NCI-H2196 treated with DMSO at 0.1 percent for 48 hours (cell line): ENCODE measurements around the gene KRT3.

Source experiments
- DNase-seq: peaks from one replicate; lab custom pipeline; 2025; ENCODE audit not compliant: unreplicated experiment; lab: John Stamatoyannopoulos, UW

The KRT3 gene

DNA sequence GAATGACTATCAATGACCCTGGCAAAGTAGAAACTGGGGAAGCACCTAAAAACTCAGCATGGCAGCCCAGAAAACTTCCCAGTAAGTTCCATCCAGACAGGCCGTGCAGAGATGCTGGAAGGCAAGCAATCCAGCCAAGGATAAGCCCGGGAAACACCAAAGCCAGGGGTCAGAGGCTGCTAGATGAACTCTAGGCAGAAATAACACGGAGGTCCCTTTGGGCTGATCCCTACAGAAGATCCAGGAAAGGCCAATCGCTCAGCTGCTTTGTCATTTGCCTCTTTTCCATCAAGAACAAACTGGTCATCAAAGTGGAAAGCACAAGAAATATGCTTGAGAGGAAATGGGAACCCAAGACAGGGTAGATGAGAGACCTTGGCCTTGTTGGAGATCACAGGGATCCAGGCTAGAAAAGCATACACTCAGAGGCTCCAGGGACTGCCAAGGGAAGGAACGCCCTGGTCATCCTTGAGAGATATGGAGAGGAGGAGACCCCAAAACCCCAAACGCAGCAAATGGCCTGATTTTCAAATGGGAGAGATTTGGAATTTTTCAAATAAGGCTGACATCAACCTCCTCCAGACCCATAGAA lies 31.7 kb upstream of the KRT3 start:
- DNase-seq: no peak

DNA sequence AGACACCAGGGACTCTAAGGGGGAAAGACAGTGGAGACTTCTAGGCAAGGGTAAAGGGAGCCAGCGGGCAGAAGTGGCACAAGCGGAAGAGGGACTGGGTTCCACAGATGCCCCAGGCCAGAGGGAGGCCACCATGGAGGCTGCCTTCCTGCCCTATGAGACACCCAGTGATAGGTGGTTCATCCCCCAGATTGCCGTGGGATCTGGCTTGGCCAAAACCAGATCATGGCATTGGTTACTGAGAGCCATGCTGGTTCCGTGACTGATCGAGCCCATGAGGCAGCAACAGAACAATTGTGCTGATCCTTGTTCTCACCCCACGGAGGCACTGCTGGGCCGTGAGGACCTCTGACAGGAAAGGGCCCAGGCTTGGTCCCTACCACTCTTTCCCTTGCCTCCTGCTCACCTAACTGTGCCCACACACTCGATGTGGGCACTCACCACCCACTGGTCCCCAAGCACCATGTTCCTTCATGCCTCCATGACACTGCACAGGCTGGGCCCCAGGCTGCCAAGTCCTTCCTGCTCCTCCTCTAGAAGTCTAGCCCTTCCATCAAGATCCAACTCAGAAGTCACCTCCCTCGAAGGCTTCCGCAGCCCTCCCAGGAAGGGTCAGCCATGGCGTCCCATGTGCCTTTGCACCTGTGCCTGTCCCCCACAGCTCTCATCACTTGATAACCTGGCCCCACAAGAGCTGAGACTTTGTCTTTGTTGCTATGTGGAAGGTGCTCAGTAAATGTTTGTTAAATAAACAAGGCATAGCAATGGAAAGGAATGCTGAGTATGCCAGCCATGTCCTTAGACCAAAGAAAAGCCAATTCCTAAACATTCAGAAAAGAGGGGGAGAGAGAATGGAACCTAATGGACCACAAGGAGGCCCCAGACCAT lies 30.9 kb upstream of the KRT3 start:
- DNase-seq: no peak

DNA sequence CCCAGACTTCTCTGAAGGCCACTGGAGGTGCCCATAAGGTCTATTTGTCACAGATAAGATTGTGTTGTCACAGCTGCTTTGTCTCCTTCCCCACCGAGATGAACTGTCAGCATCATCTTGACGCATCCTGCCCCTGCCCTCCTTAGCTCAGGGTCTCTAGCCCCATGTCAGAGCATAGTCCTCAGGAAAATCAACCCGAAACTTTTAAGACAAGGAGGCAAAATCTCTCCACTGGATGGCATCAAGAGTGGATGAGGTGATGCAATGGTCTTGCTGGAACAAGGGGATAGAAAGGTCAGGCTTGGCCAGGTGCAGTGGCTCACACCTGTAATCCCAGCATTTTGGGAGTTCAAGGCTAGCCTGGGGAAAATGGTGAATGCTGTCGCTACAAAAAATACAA lies 30.0 kb upstream of the KRT3 start:
- DNase-seq: no peak

DNA sequence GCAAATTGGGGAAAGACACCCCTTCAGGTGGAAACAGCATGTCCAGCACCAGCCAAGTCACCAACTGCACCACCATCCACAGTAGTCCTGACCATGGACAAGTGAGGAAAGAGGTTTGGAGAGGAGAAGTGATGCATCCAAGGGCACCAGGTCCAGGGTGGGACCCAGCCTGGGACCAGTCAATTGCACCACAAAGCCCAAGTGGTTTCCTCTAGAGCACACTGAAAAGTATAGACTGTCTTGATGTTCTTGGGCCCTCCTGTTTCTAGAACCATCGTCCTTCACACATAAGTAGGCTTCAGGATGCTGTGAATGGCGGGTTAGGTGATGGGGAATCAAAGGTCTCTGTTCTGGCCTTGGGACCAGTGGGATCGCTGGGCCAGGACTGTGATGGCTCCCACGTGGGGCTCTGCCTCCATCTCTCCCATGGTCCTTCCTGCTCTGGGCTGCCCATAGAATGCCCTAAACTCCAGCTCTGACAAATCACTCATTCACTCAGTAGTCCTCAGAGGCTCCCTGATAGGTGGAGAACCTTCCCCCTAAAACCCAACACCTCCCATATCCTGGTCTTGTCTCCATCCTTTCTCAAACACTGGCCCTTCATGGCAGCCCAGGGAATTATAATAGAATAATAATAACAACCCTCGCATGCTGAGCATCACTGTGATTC lies 29.0 kb upstream of the KRT3 start:
- no peak for DNase-seq

DNA sequence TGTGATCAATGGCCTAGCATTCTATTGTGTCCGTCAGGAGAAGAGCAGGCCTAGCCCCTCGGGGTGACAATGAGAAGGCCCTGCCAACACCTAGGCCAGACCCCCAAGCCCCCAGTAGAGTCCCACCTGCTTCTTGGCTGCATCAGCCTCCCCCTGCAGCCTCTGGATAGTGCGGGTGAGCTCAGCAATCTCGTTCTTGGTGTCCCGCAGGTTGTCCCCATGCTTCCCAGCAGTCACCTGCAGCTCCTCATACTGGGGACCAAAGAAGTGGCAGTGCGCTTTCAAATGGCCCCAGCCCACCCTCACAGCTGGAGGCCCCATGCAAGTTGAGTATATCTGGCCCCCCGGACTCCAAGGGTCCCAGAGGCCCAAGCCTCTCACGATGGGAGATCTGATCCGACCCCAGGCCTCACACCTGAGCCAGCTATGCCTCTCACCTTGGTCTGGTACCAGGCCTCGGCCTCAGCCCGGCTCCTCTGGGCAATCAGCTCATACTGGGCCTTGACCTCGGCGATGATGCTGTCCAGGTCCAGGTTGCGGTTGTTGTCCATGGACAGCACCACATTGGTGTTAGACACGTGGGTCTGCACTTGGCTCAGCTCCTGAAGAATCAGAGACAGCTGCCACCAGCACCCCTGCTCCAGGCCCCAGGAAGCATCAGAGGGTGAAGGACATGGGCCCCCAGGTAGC lies 28.0 kb upstream of the KRT3 start:
- no peak for DNase-seq

DNA sequence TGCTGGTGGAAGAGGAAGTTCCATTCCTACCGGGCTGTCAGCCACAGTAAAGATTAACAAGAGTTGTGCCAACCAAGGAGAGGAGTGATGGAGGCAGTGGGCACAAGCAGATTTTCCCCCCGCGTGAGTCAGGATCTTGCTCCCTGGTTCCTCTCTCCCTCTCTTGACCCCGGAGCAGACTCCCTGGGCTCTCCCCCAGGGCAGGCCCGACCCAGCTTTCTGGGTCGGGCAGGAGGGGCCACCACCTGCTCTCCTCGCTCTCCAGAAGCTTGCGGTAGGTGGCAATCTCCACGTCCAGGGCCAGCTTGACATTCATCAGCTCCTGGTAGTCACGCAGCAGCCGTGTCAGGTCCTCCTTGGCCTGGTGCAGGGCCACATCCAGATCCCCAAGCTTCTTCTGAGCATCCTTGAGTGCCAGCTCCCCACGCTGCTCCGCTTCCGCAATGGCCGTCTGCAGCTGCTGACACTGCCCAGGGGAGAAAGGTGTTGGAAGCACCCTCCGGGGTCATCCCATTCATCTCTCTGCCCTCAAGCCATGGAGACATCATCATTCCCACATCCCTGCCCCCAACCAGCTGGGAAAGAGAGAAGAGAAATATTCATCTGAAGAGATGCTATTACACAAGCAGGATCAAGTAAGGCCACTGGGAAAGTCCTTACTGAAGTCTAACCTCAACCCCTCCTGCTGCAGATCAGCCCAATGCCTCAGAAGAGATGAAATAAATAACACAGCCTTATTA lies 27.0 kb upstream of the KRT3 start:
- DNase-seq: no peak

DNA sequence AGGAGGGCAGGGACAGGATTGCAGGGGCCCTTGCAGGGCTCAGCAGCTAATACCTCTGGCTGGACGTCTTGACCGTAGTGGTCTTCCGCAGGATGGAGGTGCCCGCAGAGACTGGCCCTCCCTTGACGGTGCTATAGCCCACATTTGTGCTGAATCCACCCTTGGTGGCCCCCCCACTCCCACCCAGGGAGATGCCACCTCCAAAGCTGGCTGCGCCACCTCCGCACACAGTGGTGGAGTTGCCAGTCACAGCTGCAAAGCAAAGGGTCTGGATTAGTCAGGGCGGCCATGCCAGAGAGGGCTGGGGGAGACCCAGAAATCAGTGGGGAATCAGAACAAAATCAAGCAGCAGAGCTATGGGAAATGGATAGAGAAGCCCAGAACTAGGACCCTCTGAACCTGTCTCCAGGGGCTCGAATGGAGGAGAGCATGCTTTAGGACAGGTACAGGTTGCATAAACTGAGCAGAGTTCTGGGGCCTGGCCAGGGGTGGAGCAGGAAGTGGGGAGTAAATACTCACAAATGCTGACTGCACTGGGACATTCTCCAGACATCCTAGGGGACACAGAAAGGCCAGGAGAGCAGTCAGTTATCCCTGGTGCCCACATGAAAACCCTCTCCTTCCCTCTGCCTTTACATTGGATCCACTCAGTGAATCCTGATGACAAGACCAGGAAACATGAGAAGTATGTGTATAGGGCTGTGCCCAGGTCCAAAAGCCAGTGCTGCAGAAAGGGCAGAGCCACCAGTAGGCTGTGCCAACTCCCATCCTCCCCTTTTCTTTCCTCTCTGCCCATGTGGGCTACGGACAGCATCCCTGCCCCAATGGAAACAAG lies 26.1 kb upstream of the KRT3 start:
- no peak for DNase-seq

DNA sequence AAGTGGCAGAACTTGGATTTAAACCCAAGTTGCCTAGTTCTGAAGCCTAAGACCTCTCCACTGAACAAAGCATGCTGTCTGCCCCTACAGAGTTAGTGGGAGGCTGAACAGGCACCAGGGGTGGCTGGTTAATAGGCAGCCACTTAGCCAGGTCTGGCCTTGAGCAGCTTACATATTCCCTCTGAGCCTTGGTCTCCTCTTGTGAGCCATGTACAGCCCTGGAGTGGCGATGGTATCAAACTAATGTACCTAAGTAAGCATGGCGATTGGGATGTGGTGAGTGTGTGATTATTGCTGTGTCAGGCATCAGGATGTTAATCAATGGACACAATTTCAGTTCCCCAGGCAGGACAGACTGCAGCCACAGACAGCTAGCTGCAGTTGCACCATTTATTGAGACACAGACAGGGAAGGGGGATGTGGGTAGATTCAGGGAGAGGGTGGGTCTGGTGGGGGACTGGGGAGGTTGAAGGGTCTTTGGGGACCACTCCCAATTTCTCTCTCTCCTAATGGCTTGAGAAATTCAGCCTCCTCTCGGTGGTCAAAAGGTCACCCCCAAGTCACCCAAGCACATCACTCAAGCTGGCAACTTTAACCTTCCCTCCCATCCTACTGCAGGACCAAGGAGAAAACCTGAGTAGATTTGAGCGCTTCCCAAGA lies 25.3 kb upstream of the KRT3 start:
- no peak for DNase-seq

DNA sequence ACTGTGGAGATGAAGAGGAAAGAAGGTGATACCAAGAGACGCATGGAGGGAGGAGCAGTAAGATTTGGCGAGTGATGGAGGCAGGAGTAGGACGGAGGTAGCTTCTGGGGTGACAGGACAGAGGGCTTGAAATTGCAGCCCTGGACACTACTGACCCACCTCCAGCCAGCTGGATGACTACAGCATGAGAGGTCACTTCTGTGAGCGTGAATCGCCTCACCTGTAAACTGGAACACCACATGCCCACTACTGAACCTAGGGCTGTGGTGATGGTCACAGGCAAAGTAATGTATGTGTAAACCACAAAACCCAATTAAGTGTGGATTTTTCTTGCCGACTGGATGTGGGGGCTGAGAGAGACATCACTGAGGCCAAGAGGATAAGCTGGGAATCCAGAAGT lies 24.6 kb upstream of the KRT3 start:
- DNase-seq: no peak

DNA sequence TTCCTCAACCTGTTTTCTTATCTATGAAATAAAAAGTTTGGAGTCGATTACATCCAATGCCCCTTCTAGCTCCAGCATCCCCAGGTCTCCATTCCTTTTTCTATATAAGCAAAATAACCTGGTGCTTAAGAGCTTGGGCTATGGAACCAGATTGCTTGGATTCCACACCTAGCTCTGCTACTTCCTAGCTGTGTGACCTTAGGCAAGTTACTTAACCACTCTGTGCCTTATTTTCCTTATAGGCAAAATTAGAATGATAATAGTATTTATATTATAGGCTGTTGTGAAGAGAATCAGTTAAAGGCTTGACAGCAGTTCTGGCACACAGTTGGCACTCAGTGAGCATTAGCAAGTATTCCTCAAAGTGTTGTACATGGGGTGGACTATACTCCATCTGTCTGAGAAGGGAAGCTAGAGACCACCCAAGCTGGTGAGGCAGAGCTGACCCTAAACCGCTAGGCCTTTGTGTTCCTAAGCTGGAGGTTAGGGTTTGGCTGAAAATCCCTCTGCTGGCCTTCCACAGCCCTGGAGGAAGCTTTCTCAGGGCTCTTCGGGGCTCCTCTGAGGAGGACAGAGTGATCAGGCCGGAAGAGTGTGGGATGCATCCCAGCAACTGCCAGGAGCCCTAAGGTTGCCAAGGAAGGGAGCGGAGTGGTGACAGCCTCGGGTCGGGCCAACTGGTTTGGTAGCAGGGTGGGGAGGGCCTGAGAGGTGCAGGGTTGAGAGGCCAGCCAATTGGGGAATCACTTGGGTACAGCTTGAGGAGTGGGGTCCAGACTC lies 24.0 kb upstream of the KRT3 start:
- no peak for DNase-seq

DNA sequence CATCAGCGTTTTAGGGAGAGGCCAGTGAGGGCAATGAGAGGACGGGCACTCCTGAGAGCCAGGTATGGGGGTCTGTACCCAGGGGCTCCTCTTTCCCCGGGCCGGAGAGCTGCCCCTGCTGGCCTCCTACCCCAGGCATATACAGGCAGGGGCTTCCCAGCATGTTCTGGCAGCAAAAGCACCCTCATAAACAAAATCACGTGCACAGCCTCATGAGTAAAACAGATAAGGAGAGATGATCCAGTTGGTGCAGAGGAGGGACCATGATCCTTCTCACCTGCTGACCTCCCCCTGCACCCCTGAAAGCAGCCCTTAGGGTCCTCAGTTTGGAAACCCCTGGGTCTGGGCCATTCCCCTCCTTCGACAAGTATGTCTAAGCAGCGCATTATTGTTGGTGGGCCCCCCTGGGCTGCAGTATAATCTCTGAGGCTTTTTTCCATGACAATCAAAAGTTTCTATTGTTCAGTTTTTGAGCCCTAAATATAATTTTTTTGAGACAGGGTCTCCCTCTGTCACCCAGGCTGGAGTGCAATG lies 23.0 kb upstream of the KRT3 start:
- DNase-seq: no peak

DNA sequence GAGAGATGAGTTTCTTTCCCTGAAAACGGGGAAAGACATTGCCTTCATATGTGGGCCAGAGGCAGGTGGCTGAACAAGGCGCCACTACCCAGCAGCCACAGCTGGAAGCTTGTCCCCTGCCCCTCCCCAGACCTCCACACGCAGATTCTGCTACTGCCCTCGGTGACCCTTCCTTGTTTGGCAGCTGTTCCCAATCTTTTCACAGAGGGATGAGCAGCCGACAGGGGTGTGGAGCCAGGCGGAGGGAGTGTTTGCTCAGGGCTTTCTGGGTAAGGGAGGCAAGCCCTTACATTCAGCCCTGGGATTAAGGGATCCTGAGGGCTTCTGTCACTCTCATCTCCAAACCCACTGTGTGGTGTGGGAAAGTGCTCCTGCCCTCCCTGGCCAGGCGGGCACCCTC lies 22.5 kb upstream of the KRT3 start:
- DNase-seq: no peak

DNA sequence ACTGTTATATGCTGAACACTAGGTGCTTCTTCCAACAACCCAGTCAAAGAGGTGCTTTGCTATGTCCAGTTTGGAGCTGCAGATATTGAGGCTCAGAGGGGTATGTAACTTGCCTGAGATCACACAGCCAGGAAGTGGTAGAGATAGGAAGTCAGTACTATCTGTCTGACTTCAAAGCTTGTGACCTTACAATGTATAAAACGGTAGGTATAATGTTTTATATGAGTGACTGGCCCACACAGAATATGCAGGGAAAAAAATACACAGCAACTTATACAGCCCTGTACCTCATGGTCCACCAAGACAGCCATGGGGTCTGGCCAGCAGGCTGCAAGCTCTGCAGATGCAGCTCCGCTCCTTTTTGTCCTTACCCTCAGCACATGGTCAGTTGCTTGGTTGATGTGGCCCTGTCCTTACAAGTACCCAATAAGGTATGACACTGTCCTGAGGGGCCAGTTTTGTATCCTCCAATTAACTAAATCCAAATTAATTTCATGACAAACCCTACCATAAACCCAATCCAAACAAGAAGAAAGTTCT lies 21.9 kb upstream of the KRT3 start:
- no peak for DNase-seq

DNA sequence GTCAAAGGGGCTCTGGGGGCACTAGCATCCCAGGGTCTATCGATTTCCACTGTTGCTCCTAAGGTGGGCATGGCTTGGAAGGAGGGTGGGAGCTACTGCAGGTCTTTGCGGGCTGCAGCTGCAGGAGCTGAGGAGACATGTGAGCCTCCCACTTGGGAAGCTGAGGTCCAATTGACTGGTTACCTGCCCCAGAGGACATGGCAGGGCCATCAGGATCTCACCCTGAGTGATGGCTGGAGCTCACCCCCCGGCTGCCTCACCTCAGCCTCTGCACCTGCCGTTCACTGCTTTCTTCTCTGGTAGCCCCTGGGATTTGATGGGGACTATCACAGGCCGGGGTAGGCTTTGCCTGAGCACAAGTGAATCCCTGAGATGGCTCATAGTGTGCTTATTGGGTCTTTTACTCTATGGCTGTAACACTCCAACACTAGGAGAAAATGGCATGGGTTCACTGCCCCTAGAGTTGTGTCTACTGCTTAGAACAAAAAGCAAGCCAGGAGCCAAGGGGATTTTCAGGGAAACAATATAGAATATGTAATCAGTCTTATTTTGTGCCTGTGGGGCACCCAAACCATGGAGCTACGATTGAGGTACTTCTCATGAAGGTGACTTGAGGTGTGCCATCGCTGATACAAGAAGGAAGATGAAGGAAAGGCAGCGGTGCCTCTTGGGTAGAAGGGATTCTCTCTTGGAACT lies 21.2 kb upstream of the KRT3 start:
- no peak for DNase-seq

DNA sequence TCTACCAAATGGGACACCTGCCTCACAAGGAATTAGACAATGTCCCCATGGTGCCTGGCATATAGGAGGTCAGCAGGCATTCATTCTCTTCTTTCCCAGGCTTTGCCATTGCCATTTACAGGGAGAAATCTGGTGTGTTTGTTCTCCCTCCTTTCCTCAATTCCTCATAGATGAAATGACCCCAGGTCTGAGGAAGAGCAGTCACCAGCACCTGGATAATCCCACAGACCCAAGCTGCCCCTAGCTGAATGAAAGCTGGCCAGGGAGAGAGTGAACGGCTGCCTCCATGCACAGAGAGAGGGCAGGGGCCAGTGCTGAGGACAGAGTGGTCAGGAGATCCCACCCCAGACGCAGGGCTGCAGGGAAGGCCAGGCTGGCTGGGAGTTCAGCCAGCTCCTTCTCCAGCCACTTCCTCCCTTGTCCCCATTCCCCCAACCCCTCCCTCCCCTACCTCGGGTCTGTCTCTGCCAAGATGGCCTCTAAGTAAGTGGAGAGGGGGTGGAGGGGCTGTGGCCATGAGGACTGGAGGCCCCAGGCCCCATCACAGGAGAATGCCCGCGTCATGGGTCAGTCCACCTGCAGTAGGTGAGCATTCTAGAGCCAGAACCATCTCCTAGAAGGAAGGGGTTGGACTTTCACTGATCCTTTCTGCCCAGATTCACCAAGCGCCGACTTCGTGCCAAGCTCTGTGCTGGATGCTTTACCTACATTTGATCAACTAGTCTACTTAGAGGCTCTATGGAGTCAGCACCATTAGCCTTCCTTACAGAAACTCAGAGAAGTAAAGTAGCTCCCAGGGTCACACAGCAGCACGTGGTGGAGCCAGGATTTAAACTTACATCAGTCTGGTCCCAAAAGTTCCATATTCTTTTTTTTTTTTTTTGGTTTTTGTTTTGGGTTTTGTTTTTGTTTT lies 20.0 kb upstream of the KRT3 start:
- no peak for DNase-seq

DNA sequence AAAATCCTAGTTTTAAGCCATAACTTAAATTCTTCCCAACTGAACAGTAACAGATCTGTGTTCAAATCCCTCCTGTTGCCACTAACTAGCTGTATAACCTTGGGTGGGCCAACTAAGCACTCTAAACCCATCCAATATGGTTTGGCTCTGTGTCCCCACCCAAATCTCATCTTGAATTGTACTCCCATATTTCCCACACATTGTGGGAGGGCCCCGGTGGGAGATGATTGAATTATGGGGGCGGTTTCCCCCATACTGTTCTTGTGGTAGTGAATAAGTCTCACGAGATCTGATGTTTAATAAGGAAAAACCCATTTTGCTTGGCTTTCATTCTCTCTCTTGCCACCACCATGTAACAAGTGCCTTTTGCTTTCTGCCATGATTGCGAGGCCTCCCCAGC lies 19.2 kb upstream of the KRT3 start:
- DNase-seq: no peak

DNA sequence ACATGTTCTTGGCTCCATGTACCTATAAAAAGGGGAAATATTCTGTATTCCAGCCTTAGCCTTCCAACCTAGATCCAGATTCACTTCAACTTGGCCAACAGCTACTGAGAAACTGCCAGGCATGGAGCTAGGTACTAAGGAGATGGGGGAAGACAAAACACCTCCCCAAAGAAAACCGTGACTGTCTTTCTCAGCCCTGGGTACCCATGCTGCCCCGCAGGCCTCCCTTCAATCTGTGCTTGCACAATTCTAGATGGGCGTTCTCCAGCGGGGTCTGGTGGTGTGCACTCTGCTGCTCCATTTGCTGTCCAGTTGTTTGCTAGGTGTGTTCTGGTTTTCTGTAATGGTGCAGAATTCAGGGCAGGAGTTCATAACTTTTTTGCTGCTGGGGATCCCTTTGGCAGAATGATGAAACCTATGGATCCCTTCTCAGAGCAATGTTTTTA lies 18.8 kb upstream of the KRT3 start:
- no peak for DNase-seq
